Fibroblast of peridontal ligament (primary cell): ENCODE results near the gene SEC31B.
A peak's percentile ranks its signal among the peaks of the same experiment; 100 is the strongest.

Source experiments
- DNase-seq: peaks from one replicate; pipeline ENCODE4 v3.0.0-alpha.2; 2010; ENCODE audit errors: extremely low read depth

SEC31B gene

DNA sequence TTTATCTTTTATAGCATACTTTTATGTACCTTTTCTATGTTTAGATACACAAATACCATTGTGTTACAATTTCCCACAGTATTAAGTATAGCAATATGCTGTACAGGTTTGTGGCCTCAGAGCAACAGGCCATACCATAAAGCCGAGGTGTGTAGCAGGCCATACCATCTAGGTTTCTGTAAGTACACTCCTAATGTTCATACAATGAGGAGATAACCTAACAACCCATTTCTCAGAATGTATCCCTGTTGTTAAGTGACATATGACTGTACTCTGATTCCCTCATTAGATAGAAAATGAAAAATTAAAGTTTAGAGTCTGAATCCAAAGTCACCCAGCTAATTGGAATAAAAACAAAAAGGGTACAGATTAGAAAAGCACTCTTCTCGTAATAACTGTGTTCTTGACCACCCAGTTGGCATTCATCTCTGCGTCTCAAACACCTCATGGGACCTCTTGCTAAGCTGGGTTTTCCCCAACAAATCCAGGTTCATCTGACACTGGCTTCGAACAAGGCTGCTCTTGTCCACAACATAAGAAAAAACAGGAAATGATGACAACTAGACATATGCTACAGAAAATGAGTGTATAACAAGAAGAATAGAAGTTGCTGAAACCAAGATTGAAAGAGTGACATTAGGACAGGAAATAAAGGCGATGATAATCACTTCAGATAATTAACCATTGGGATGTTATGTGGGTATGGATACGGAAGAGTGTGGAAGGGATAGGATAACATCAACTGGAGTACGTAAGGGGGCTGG is 8.6 kb upstream of the SEC31B start:
- no peak for DNase-seq

DNA sequence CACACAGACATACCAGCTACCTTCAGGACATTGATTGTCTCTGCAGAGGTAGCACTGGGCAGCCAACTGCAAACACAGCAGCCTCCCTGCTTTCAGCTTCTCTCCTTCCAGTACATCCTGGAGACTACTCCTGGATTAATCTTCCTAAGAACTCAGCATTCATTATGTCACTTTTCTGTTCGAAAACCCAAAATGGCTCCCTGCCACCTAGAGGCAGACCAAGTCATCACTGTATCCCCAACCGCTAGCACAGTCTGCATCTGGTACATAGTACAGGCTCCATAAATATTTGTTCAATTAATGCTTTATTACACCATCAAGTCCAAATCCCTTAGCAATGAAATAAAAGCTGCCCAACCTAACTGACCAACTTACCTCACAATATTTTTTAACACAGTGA is 5.0 kb upstream of the SEC31B start:
- no peak for DNase-seq

DNA sequence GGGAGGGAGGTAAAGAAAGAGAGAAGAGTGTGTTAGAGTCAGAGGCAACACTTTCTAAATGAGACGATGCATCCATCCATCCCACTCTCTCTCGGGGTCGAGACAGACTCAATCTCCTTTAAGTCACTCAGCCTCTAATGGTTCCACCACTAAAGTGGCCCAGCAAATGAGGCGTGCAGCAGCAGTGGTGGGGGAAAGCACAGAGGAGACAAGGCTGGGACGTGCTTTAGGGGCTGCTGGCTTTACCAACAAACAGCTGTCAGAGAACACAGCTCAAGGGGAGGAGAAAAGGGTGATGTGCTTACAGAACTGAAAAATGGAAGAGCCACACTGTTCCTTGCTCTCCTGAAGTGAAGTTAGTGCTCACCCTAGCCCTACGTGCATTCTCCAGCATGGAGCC is 4.5 kb upstream of the SEC31B start:
- no peak for DNase-seq

DNA sequence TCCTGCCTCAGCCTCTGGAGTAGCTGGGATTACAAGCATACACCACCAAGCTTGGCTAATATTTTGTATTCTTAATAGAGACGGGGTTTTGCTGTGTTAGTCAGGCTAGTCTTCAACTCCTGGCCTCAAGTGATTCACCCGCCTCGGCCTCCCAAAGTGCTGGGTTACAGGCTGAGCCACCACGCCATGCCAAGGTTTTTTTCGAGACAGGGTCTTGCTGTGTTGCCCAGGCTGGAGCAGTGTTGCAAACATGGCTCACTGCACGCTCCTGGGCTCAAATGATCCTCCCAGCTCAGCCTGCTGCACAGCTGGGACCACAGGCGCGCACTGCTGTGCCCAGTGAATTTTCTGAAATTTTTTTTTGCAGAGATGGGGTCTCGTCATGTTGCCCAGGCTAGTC is 3.3 kb upstream of the SEC31B start:
- no peak for DNase-seq

DNA sequence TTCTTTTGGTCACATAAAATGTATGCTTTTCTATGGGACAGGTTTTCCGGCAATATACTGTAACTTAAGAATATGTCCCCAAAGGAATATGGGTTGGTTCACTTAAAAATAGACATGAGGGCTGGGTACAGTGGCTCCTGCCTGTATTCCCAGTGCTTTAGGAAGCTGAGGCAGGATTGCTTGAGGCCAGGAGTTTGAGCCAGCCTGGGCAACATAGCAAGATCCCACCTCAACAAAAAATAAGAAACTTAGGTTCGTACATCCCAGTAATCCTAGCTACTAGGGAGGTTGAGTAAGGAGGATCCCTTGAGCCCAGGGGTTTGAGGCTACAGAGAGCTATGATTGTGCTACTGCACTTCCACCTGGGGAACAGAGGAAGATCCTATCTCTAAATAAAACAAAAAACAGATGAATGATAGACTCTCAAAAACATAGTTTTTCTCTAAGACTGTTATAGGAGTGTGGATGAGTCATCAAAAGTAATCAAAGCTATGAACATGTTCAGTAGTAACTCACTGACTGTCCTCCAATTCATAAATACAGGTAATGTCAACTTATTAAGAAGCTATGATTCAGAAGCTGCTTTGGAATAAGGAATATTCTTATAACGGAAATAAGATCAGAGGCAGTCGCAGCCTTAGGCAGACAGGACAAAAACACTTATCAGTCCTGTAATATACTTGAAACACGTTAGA is 2.6 kb upstream of the SEC31B start:
- no peak for DNase-seq

DNA sequence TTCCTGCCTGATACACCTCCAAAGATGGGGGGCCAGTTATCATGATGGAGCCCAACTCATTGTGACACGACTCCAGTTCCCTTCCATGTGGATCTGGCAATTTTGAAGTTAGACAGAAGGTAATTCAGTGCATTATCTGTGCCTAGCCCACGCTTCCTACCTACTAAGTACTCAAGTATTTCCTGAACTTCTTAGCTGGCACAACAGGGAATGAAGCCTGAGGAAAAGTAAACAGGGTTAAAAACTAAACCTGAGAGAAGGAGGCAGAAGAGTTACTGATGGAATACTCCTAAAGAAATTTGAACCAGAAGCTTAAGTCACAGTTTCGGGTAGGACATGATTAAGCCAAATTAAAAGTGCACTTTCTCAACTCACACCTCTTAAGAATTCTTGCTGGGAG is 1.1 kb upstream of the SEC31B start:
- no peak for DNase-seq

DNA sequence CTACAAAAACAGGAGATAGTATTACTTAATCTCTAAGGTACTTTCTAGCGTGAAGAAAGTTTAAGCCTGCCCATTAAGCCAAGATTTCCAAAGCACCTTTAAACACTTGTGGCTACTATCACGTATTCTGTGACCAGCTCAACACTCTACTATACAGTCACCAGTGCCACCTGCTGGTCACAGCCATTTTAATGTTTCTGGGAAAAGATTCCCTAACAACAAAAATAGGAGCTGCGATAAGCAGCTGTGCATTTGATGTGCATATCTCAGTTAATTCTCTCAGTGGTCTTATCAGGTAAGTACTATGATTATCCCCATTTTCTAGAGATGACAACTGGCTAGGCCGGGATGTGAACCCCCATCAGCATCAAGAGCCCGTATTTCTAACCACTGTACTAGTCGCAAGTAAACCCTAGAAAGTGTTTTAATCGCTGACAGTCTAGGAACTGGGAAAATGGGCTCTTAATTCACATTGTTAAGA is 860 bp downstream of the SEC31B start:
- peak; percentile 74 for DNase-seq

DNA sequence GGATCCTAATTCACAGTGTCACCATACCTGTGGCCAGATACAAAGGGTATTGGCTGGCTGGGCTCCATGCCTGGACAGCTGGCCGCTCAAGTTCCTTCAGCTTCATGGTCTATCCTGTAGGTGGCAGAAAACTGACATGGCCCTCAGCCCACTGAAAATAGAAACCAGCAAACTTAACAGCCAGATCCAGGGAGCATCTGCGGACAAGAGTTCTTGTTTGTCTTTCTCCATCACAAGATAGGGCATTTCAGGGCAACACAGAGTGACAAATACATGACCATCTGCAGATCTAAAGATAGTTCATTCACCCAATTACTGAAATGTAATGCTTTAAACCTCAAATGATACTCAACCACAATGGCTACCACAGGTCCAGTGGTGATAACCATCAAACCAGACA is 2.8 kb downstream of the SEC31B start:
- no peak for DNase-seq

DNA sequence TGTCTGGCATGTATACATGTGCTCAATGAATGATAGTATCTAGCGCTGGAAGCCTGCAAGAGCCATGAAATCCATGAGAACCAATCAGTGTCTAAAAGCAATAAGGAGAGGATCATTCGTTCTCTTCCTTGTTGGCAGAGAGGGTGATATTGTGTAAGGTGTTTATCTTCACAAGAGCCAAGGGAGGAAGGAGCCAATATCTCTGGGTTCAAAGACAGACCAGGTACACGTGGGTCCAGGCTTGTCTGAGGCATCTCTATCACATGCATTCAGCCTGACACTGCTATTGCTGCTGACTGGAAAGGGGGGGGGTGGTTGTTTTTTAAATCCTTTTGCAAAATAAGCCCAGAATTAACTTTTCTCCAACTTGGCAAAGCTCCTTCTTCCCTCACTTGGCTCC is 4.0 kb downstream of the SEC31B start:
- DNase-seq, result no peak

DNA sequence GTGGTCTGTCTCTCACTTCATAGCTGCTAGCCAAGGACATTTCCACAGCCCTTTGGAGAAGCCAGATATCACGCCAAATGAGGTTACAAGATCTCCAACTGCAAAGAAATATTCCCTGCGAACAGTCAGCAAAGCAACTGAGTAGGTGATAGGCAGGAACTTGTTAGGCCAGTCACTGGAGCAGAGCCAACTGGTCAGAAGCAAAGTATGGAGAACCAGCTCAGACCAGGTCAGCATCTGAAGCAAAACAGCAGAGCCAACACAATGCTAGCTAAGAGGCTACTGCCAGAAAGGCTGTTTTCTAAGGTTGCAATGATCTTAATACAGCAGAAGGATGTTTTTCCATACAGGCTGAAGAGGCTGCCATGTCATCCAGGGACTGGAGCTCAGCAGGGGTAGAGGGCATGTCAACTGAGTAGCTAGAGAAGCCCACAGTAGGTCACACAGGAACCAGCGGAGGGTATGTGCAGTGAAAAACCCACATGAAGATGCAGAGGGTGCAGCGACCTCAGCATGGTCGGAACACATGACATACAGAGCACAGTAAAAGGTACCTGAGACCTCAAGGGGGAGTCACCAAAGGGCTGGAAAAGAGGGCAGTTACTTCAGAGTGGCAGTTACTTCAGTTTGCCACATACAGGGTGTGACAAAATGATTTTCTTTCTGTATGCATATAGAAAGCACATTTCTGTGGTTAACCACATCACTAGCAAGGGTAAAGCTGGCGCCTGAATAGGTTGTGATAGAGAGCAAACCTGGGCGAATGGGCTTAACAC is 8.9 kb downstream of the SEC31B start:
- DNase-seq, result no peak

DNA sequence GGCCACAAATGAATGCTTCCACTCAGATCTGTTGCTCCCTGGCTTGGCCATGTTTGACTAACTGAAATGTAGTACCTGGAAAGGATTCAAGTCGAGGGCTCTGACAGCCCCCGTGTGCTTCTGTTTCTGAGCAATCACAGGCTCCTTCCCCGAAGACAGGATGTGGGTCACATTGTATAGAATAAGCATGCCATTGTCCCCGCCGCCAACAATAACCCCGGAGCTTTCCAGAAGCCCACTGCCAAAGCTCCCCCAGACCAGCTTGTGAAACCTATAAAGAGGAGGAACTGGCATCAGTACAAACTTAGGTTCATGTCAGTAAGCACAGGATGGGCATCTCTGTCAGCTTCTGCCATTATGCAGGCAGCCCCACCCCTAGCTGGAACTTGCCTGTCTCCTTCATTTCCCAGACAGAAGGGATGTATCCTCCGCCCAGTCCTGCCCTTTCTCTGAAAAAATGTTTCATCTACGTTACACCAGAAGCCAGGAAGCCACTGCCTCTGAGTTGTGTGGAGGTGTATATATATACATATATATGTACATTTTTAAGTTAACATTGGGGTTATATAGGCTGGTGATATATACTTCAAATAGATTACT is 10.3 kb downstream of the SEC31B start:
- no peak for DNase-seq

DNA sequence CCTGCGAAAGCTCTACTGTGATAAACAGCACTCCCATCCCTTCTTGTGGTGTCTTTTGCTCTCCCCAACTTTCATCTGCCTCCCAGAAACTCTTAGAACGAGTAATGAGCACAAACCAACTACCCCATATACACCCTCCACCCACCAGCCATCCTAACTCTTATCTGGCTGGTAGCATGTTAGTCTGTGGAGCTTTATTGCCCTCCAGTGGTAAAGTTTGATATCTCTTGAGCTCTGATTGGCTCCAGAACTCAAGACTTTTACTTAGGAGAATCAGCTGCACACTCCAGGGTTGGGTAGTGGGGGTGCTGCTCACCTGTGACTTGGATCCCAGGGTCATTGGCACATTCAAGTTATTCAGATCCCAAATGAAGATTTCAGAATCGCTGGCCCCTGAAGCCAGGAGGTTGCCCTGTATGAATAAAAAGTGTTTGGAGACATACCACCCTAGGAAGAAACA is 10.9 kb downstream of the SEC31B start:
- peak; percentile 76 for DNase-seq

DNA sequence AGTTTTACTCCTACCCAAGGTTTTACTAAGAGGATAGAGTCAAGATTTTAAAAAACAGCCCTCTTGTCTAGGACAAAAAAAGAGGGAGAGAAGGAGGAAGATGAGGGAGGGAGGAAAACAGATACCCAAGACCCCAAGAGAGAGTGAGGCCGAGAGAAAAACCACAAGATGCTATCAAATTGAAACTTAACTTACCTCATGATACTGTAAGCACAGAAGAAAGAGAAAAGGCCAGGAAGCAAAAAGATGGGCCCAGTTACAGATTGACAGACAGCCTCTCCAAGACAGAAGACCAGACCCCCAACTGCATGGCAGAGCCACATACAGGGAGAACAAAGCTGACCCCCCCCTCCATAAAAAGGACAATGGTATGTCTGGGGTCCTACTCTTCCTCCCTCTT is 11.4 kb downstream of the SEC31B start:
- DNase-seq, result no peak

DNA sequence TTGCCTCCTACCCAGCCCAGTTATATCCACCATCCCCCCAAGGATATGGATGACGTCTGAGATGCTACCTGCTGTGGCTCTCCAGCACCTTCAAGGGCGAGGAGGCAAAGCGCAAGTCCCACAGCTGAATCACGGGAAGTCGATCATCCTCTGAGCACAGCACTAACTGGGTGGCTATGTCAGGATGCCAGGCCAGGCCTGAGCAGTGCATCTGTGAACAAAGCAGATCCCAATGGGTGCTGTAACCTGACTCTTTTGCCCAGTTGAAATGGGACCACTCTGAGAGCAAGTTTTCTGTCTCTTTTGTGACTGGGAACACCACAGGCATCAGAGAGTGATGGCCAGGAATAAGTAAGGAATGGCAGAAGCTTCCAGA is 12.3 kb downstream of the SEC31B start:
- DNase-seq, result no peak

DNA sequence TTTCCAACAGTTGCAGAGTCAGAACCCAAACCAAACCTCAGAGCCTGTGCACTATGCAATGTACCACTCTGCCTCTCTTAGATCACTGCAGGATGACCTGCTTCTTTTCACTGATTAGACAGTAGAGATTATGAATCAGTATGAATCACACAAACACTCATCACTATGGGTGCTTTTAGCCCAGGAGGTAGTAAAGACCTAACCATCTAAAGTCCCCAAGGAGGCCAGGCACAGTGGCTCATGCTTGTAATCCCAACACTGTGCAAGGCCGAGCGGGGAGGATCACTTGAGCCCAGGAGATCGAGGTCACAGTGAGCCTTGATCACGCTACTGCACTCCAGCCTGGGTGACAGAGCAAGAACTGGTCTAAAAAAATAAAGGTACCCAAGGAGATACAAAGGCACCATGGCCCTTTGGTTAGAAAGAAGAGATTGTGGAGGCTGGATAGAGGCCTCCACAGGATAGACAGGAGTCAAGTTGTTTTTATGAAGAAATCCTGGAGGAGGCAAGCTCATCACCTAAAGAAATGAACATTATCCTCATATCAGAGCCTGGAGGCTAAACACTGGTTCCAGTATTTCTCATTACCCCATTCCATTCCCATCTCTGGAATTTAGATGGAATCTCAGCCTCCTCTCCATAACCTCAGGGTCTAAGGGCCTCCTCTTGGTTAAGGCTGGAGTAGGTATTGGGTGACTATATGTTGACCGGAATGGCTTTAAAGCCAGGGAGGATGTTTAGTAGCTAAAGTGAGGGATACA is 12.9 kb downstream of the SEC31B start:
- peak; percentile 50 for DNase-seq

DNA sequence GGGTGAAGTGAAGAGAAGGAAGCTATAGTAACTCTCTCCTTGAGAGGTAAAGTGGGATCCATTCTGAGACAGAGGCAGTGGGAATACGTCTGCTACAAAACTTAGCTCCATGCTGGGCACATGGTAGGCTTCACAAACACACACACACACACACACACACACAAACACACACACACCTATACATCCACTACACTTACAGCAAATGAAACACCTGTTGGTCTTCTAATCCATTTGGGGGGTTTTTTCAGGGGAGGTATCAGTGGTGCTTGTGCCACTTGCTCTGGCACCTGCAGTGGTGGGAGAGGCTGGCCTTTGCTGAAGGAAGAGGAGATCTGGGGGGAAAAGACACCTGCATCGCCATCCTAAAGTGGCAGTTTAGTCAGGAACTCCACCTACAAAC is 14.5 kb downstream of the SEC31B start:
- DNase-seq, result no peak

DNA sequence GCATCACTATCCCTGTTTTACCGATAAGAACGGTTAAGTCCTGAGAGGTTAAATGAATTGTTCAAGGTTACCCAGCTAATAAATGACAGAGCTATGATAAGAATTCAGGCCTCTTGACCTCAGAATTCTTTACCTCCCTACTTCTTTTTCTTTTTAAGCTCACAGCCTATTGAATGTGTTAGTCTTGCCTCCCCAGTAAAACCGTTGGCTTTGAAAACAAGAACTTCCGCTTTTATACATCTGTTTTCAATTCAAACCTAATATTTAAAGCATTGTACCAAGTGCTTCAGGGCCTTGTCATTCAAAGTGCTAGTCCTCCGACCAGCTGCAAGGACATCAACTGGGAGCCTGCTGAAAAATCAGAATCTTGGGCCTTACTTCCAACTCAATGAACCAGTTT is 15.6 kb downstream of the SEC31B start:
- peak; percentile 27 for DNase-seq

DNA sequence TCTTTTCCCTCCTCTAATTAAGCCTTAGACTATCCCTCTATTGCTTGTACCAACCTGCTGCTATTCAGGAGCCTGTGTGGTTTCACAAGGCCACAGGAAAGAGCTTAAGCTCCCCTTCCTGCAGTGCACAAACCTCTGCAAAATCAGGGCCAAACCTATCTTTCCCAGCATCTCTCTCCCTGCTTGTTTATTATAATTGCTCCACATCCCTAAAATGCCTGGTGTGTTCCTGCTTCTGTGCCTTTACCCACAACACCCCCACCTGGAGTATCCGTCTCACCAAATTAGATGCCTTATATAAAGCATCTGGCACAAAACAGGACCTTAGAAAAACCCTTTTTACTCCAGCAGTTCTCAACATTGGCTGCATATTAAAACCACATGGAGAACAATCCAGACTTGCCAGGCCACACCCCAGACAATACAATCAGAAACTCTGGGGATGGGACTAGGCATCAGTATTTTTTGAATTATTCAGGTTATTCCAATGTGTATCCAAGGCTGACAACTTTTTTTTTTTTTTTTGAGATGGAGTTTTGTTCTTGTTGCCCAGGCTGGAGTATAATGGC is 16.7 kb downstream of the SEC31B start:
- DNase-seq, result peak; percentile 52

DNA sequence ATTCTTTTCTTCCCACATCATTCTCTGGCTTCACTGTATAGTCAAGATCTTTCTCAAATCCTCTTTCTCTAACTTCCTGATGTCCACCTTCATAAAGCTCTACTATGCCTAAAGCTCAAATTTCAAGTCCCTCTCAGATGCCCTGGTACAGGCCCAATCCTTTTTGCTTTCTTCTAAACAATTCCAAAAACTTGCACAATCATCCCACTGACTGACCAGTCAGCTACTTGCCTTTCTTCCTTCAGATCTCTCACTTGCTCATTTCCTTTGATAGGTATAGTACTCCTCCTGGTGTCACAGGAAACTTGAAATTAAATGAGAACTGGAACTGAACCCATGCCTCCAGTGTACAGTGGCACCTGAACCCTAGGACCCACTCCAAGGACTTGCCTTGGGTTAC is 18.2 kb downstream of the SEC31B start:
- DNase-seq, result peak; percentile 49

DNA sequence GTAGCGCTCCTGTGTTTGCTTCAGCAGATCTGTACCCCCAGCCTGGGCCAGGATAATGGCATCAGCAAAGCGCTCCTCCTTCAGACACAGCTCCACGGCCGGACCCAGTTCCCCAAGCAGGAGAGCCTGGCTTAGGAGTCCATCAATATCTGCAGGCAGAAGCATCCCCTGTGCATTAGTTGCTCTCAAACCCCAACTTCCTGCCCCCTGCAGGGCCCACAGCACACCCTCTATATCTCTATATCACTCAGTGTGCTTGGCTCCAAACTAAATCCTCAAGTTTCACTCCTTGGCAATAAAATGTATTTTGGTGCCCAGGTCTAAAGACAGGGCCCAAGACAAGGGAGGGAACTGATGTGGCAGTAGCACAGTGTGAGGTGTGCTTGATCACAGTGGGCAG is 21.6 kb downstream of the SEC31B start:
- no peak for DNase-seq

DNA sequence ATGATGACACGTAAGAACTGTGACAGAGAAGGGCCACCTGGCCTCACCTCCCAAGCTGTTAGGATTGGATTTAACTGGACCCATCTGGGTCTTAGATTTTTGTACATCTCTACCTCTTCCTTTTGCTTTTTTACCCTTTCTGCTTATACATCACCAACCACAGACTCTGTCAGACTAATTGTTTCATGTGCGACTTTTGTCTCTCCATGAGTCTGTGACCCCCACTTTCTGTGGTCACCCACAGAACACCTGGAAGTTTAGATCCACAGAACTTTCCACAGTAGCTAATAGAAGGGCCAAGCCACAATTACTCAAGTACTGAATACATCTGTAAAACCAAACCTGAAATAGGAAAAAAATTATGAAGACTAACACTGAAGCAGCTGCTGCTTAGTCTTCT is 23.1 kb downstream of the SEC31B start:
- no peak for DNase-seq
